OCI-LY1 (cell line): ENCODE results near the gene ATP8A1.

Experiments used
- EZH2 ChIP-seq: fragments of 200-600 bp; sonication (generic), shearing (Covaris generic); IDR thresholded peaks from 2 replicates; pipeline ENCODE4 v1.8.0; 2017; ENCODE audit warnings: borderline replicate concordance, mixed run types, mild to moderate bottlenecking, antibody characterized with exemption, low read length, moderate library complexity, mixed read lengths
- TF ChIP-seq, protein P1 (sequence below): fragments of 200-600 bp; sonication (generic), shearing (Covaris generic); IDR thresholded peaks from 2 replicates; pipeline ENCODE4 v1.5.1; 2017; ENCODE audit warnings: mild to moderate bottlenecking, antibody characterized with exemption, low read length, moderate library complexity, mixed read lengths

- TF ChIP-seq, protein P1, sequence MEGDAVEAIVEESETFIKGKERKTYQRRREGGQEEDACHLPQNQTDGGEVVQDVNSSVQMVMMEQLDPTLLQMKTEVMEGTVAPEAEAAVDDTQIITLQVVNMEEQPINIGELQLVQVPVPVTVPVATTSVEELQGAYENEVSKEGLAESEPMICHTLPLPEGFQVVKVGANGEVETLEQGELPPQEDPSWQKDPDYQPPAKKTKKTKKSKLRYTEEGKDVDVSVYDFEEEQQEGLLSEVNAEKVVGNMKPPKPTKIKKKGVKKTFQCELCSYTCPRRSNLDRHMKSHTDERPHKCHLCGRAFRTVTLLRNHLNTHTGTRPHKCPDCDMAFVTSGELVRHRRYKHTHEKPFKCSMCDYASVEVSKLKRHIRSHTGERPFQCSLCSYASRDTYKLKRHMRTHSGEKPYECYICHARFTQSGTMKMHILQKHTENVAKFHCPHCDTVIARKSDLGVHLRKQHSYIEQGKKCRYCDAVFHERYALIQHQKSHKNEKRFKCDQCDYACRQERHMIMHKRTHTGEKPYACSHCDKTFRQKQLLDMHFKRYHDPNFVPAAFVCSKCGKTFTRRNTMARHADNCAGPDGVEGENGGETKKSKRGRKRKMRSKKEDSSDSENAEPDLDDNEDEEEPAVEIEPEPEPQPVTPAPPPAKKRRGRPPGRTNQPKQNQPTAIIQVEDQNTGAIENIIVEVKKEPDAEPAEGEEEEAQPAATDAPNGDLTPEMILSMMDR: no peak
- no peak for TF ChIP-seq EZH2
Observed at GRCh38 chr4:42638993-42639392, 17.9 kb downstream of the ATP8A1 start.
